Suppressor macrophage treated with lipopolysaccharide for 4 hours (primary cell): ENCODE measurements around the gene PNPO.
"Not testable (repeated sequence)": the region's sequence is repeated elsewhere in the genome, so short reads cannot be mapped to it uniquely, and the experiment has no call there.

Experiments
- DNase-seq: peaks from one replicate; pipeline ENCODE4 v3.0.0-alpha.2; 2020

PNPO gene

DNA sequence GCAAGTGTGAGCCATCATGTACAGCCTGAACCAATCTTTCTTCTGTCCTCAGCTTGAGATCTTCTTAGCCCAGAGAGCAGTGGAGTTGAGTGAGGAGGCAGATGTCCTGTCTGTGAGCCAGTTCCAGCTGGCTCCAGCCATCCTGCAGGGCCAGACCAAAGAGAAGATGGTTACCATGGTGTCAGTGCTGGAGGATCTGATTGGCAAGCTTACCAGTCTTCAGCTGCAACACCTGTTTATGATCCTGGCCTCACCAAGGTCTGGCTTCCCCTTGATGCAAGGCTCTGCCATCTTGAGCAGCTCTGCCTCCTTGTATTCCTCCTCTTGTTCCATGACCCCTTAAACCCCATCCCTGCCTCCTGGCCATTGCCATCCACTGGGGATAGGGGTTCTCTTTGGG, 39.2 kb downstream of the PNPO start:
- no peak for DNase-seq

DNA sequence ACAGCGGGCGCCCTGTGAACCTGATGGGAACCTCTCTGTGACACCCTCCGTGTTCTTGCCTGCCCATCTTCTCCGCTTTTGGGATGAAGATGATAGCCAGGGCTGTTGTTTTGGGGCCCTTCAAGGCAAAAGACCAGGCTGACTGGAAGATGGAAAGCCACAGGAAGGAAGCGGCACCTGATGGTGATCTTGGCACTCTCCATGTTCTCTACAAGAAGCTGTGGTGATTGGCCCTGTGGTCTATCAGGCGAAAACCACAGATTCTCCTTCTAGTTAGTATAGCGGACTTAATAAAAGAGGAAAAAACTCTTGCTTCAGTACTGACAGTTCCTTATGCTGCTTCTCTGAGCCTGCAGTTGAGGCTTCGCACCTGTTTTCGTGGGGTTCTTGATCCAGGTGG, 40.1 kb downstream of the PNPO start:
- no peak for DNase-seq

DNA sequence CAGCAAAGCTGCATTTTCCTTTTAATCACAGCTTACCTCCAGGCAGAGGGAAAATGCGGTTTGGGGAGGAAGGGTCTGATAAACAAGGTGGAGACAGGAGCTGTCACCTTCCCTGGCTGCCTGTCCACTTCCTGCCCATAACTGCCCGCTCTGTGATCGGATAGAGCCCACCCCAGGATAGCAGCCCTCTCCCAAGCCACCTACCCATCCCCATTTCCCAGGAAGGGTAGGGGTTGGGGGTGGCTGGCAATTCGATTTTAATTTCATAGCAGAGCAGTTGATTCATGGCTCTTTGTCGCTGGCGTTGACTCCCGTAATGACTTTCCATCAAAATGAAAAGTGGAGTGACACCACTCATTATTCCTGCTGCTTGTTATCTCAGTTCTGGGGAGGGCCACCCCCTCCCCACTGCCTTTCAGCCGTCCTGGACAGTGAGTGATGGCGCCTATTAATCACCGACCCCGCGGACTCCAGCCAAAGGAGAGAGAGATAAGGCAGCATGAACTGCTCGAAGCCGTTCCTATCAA, 40.8 kb downstream of the PNPO start:
- no peak for DNase-seq

DNA sequence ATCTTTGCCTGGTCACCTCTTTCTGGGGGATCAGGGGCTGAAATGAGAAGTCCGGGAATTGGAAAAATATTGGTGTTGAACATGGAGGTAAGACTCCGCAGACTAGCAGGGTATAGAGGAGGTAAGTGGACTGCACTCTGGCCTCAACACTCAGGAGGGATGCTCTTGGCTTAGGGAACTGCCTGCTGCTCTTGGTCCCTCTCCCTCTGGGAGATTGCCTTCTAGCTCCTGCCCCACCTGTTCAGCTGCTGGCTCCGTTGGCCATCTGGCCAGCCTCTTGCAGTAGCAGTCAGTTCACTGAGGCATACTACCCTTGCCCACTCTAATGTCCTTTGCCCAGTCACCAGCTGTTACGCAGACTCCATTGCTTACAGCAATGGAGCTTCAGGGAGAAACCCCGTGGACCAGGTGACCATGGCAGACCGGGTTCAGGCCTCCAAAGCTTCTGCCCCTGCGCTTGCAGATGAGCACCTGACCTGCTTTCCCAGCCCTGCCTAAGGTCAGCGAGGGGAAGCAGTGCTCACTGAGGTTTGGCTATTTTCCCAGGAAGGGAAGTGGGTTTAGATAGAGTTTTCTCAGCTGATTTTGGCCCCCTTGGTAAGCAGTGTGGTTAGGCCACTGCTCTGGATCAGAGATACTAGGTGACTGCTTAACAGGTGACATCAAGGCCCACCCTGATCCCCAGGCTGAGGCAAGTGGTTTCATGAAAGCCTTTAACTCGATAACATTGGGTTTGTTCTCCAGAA, 41.4 kb downstream of the PNPO start:
- peak; percentile 50 for DNase-seq

DNA sequence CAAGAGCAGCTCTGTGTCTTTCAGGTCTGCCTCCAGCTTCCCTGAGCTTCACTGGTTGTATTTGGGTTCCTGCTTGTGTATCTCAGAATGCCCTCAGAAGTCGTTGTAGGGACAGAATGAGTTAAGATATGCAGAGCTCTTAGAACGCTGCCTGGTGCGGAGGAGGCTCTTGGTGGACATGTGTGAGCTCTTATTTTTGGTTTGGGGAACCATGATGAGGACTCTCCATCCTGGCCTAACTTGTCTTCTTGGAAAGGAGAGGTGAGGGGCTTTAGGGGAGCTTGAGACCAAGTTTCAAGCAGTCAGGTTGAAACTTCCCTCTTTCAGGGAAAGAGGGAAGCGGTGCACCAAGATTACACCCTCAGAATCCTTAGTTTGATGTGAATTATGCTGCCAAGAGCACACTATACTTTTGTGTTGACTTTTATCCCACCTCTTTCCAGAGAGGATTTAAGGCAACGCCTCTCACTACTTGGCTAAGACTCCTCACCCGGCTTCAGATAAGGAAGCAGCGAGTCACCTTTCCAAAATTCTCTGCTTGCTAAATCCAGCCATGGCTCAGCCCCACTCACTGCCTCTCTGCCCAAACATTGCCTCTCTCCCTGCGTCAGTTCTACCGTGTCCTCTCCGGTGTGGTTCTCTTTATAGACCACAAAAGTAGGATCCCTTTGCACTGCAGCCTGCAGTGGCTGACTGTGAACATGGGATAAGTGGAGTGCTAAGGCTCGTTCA, 42.3 kb downstream of the PNPO start:
- peak; percentile 51 for DNase-seq

DNA sequence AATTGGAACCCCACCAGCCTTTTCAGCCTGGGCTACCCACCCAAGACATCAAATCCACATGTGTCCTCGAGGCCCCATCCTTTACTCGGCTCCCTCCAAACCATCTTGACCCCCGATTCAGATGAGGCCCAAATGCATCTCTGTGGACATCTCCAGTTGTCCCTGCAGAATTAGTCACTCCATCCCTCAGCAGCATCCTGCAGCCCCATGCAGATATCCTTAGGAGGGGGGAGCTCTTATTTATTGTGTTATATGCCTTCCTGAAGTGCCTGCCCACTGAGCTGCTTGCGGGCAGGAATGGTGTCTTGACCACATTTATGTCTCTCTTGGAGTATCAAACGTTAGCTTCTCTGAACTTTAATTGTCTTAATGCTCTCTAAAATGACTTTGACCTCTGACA, 45.1 kb downstream of the PNPO start:
- DNase-seq, result no peak

DNA sequence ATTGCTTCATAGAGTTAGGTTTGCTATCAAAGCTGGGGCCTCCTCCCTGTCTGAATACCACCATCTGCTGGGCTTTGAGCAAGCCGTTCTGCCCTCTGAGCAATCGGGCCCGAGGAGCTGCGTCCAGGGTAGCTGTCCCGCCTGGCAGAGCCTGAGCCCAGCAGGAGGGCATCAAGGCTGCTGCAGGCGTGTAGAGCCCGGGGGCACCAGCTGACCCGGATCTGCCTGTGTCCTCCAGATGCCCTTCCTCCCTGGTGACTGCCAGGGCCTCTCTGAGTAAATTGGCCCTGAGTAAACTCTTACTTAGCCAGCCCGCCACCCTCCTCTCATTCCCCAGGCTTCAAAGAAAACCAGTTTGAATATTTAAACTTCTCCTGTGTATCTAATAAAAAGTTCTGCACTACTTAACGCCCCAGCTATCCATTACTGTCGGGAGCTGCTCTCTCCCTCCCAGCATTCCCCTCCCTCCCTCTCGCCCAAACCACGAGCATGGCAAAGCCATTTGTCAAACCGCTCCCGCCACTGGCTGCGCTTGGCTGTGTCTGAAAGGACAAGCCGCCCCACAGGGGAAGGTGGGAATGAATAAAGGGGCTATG, 46.0 kb downstream of the PNPO start:
- DNase-seq, result no peak

DNA sequence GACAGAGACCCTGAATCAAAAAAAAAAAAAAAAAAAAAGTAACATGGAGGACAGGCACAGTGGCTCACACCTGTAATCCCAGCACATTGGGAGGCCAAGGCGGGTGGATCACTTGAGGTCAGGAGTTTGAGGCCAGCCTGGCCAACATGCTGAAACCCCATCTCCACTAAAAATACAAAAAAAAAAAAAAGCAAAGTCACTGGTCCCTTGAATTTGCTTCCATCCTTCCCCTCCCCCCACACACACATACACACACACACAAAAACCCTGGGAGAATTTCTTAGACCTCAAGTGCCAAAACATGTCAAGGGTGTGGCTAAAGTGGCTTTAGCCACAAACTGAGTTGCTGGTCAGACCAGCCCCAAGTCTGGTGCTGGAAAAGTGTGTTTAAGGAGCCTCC, 47.1 kb downstream of the PNPO start:
- DNase-seq, result not testable (repeated sequence)

DNA sequence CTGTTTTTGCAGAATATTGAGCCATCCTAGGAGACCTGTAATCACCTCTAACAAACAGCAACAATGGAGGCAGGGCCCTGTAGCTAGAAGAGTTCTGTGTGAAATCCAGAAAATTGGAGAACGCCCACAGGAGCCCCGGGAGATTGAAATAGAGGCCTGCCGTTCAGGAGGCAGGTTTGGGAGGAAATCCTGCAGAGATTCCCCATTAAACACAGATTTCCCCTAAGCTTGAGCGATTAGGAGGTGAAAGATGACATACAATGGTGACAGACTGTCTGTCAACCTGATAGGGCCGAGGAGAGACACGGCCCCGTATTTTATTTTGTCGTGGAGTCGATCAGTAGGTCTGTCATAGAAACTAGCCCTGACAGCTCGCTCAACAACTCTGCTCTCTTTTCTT, 47.8 kb downstream of the PNPO start:
- no peak for DNase-seq

DNA sequence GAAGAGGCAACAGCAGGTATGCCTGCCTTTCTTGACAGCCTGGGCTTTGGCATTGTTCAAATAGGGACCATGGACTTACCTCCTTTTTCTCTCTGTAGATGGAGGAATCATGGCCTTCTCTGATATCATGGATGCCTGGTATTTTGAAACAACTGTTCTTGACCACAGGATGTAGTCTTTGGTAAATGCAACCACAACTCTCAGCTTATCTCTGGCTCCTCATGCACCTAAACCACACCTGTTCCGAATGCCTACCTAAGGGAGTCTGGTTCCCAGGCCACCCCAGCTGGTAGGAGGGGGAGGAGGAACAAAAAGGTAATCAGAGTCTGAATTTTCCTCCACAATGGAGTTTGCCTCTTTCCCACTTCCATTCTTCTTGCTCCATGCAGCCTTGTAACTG, 48.3 kb downstream of the PNPO start:
- DNase-seq, result no peak

DNA sequence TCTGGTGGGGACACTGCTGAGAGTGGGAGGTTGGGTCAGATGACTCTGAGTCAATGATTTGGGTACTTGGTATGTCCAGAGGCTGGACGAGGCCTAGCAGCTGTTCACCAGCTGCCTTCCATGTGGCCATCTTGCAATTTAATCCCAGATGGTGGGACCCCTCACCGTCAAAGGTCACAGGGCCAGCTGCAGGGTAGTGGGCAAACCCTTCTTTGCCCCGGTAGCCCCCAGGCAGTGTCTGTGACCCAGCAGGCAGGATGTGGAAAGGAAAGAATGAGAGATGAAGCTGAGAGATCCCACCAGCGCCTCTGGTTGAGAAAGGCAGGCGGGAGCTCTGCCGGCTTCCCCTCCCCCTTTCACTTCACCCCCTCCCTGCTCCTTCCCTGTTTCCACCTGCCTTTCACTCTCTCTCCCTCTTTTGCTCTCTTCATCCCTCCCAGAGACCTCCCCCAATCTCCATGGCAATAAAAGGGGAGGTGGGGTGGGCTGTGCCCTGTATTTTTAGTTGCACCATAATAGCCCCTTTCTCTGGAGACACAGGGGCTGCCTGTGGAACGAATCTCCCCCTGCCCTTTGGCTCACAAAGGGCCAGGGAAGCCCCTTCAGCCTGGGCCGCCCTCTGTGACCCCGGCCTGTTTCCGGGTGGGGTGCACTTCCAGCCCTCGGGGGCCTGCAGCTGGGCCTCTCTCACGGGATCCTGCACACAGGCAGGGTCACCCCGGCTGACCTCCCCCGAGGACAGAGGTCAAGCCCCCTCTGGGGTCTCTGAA, 49.8 kb downstream of the PNPO start:
- DNase-seq, result no peak

DNA sequence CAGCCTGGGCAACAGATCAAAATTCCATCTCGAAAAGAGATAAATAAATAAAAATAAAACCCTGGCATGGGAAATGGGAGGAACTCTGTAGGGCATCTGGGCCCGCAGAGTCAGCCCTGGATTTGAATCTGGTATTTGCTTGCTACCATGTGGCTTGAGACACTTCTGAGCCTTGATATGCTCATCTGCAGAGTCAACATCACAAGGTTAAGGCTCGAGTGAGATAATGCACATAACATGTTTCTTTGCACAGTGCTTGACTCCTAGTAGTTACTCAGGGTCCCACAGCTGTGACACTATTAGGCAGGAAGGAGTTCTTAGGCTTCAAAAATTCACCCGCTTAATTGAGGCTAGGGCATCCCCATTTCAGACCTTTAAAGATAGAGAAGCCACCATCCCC, 50.8 kb downstream of the PNPO start:
- DNase-seq, result peak; percentile 36

DNA sequence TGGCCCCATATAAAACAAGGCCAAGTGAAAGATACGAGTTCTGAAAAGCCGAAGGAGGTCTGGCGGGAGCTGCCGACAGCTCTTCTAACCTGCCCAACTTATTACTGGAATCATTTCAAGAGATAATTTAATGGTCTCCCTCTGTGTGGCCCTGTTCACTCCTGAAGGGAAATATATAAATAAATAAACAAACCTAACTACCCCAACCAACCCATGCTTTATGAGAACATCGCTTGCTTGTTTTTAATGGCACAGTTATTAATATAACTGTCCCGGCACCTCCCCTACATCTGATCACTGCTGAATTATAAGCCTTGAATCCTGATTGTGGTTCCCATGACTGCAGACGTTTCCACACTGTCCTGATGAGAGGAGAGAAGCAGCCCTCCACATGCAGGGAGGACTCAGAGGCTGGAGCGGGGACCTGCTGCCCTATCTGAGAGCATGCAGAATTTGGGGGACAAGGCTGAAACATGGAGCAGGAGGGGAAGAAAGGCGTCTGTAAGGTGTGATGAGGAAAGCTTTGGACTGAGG, 51.7 kb downstream of the PNPO start:
- no peak for DNase-seq

DNA sequence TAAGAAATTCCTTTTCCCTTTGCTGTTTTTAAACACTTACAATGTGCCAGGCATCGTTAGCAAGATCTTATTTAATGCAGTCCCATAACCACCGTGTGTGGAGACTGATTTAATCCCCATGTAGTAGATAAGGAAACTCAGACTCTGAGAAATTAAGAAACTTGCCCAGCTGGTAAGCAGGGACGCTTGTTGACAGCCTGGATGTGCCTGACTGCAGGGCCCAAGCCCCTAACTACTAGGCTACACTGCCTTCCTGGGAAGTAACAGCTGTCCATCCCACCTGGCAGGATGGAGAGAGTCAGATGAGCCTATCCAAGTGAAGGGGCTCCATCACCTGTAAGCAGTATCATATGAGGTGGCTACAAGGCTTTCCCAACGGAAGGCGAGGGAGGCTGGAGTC, 52.6 kb downstream of the PNPO start:
- DNase-seq, result no peak

DNA sequence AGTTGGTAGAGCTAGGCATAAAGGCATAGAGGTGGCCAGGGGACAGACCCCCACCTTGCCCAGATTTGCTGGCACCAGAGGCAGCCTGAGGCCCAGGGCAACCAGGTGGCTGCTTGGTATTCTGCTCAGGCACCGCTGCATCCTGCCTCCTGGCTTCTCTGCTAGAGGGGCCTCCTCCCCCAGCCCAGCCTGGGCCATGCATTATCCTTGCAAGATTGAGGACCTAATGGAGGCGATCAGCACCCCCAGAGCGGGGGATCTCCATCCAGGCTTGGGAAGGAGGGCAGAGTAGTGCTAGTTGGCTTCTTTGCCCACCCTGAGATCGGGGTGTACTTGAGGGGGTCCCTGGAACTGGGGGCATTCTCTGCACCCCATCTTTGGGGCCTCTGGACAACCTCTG, 53.4 kb downstream of the PNPO start:
- no peak for DNase-seq

DNA sequence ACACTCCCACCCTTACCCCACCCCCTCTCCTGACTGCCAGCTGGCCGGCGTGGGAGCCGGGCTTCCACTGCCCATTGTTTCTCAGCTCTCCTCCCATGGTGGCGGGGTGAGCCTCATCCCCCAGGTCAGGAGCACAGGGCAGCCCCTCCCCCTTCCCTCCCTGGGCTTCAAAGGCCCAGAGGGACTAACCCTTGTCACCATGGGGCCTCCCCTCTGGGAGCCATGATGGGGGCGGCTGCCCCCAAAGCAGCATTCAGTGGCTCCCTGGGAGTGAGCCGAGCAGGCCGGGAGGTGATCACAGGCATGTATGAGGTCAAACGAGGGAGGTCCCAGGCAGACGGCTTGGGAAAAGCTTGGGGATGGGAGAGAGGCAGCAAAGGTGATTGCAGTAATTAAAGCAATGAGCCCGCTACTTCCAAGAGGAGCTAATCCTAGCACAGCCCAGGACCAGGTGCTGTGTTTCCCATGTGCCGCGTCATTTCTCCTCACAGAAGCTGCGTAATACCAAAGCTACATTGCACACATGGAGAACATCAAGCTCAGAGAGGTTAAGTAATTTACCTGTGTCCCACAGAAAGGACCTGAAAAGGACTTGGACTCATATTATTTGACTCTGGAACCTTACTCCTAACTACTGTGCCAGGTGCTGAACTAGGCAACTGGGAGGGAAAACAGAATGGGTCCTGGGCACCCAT, 54.0 kb downstream of the PNPO start:
- DNase-seq, result no peak

DNA sequence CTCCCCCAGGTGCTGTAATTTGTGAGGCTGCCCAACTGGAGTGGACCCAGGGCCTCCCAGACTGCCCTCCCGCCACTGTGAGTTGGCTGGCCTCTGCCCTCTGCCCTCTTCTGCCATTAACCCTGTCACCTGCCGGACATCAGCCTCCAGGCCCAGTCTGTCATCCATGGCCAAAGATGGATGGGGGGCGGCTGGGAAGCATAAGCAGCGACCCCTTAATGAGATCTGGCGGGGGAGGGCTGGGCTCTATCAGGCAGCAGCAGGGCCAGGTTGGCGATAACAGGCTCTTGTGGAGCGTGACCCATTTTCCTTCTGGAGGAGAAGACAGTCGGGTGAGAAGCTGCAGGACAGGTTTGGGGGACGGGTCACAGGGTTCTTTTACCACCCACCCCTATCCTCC, 54.8 kb downstream of the PNPO start:
- no peak for DNase-seq

DNA sequence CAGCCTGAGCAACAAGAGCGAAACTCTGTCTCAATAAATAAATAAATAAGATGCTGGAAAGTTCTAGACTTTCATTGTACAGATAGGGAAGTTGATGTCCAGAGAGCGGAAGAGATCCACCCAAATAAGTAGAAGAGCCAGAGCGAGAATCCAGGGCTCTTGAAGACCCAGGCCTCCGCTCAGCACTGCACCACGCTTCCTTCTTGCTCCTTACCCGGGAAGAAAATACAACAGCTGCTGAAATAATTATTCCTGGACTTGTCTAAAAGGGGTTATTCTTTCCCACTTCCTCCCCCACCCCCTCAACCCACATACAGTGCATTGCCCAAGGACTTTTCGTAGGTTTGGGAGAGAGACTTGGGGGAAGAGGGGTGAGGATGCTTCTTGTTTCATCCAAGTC, 56.2 kb downstream of the PNPO start:
- peak; percentile 55 for DNase-seq

DNA sequence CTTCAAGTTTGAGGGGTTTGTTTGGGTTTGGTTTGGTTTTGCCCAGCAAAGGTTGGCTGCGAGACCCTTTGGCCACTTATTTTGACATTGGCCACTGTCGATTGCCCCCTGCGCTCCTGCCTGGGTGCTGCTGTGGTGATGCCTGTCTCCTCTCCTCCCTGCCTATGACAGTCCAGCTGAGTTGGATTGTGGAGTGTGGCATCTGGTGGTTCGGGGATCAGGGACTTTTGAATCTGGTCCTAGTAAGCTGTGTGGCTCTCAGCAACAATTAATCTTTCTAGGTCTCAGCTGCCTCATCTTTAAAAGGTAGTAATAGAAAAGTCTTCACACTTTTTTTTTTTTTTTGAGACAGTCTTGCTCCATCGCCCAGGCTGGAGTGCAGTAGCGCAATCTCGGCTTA, 56.7 kb downstream of the PNPO start:
- no peak for DNase-seq
